ENCODE data around the gene ARMS2. TPM values are rescaled to one million over a fixed set of nuclear protein-coding genes. Genes with fewer than 3 reads are reported as not detected.

The ARMS2 gene
- total and polyA plus RNA-seq, 12 donors, result 0.33 to 1.3 (median 0.94) TPM; not detected in 8

- WGBS, 2 donors, result 93 to 94% methylated on average over 5 of the region's 5 CpGs
- Histone ChIP-seq H3K36me3 (peaks cover 0 to 55% (median 17%) of the 10 kb centered on the region in 9 donors), H3K27me3 (no peaks in the 10 kb centered on the region), H3K9me3 (no peaks in the 10 kb centered on the region), H3K27ac (peak overlapping the region in 1 of 10 donors; percentile 40), H3K4me3 (no peak overlapping the region), H3K4me1 (peaks cover 5 to 39% (median 19%) of the 10 kb centered on the region in 9 donors)
- no peak for DNase-seq
- no peak for ATAC-seq
- TF ChIP-seq CTCF (IDR thresholded peaks at IDR 0.05), result no peak
- intact Hi-C loops (cut with DNase I), result no loop called here
Observed at GRCh38 chr10:122505011-122505410, 50.6 kb downstream of the ARMS2 start.

DNA sequence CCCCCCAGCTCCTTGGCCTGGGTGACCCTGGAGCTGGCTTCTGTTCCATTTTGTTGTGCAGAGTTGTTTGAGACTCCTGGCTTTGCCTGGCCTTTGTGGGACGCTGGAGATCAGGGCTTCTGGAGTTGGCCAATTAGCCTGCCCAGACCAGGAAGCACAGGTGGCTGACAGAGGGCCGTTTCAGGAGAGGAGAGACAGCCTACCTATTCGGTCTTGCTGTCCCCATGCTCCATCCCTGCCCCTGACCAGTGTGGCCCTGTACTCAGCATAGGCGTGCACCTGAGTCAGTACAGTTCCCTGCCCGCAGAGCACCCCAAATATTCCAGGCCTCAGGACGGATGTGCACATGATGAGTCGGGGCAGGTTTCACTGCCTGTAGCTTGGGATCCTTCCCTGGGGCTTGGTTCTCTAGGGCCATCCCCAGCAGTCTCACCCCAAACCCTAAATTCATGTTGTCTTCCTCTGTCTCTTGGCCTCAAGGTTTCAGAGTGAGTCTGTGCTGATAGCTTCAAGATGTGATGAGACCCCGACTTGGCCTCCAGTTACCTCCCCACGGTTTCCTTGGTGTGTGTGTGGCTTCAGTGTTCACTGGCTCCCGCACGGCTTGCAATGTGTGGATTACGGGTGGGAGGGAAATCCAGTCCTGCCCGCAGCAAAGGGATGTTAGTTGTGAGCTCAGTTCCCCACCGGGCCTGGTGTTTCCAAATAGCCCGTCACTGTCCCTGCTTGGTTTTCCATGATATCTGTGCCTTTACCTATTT lies 51.6 kb downstream of the ARMS2 start:
- 94 to 96% methylated on average over 15 of the region's 15 CpGs for WGBS, 2 donors
- peaks cover 5 to 28% (median 13%) of the 10 kb centered on the region in 9 donors for H3K4me1 ChIP-seq
- no peaks in the 10 kb centered on the region for H3K9me3 ChIP-seq
- DNase-seq (no peak), ATAC-seq (no peak)
- no peak for TF ChIP-seq CTCF (IDR thresholded peaks at IDR 0.05)
- no peak overlapping the region for H3K4me3 ChIP-seq
- H3K27ac ChIP-seq, result no peak overlapping the region
- intact Hi-C loops (cut with DNase I), result no loop called here
- no peaks in the 10 kb centered on the region for H3K27me3 ChIP-seq
- peaks cover 0 to 65% (median 24%) of the 10 kb centered on the region in 9 donors for H3K36me3 ChIP-seq

Small RNA genes lying within 50 kb of the gene (microRNA-seq; reads per million reads assigned to microRNA genes)
- 1.2 to 1.5 reads per million in 2 donors for gene MIR3941

Other genes with a start within 250 kb of the ARMS2 start
- gene BTBD16, start 183.4 kb upstream of the ARMS2 start, total RNA-seq, result under 1 TPM in 1 of 10 donors, not detected in 9; 0.76 TPM
- gene BTBD16, start 183.4 kb upstream of the ARMS2 start, polyA plus RNA-seq, result under 1 TPM in 1 of 2 donors, not detected in 1; 0.29 TPM
- gene PLEKHA1, start 79.9 kb upstream of the ARMS2 start, total RNA-seq, result 10 to 100 TPM; 42.2 to 72.9 (median 50.2) TPM
- gene PLEKHA1, start 79.9 kb upstream of the ARMS2 start, polyA plus RNA-seq, result 10 to 100 TPM; 16.7 to 28.5 TPM
- gene HTRA1, start 6.9 kb downstream of the ARMS2 start, total RNA-seq, result 100 to 1,000 TPM in 2 of 10 donors, 10 to 100 TPM in 8; 23.4 to 108 (median 73.1) TPM
- gene HTRA1, start 6.9 kb downstream of the ARMS2 start, polyA plus RNA-seq, result 10 to 100 TPM; 31.9 to 35.4 TPM
- under 1 TPM in 2 of 10 donors, not detected in 8; 0.05 to 0.18 TPM for gene DMBT1, start 106.1 kb downstream of the ARMS2 start, total RNA-seq
- under 1 TPM in 1 of 2 donors, not detected in 1; 0.01 TPM for gene DMBT1, start 106.1 kb downstream of the ARMS2 start, polyA plus RNA-seq
- gene C10orf120, start 245.2 kb downstream of the ARMS2 start, total RNA-seq, result not detected
- not detected for gene C10orf120, start 245.2 kb downstream of the ARMS2 start, polyA plus RNA-seq